ENCODE measurements around the gene ATF5. TPM values are rescaled to one million over a fixed set of nuclear protein-coding genes. Genes with fewer than 3 reads are reported as not detected.
"Not testable (repeated sequence)": the region's sequence is repeated elsewhere in the genome, so short reads cannot be mapped to it uniquely, and the experiment has no call there.

The ATF5 gene
- total RNA-seq, 1 donor from 2014 or later: 7.2 TPM

DNA sequence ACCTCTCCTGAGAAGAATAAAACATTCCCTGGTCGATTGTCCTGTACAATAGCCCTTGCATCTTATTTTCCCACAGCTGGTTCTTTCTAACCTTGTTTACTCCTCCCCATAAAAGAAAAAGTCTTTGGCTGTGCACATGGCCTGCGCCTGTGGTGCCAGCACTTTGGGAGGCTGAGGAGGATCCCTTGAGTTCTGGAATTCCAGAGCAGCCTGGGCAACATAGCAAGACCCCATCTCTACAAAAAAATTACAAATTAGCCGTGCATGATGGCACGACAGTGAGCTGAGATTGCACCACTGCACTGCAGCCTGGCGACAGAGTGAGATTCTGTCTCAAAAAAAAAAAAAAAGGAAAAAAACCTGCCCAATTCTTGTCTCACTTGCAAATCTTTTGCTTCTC is 7.5 kb downstream of the ATF5 start:
- intact Hi-C loops (cut with DNase I): loop anchor here (5.0 kb wide), 1 partner anchor 46 kb away; no protein-coding TSS in a partner anchor
- ATAC-seq (ENCODE audit: poor library complexity) (no peak), DNase-seq (no peak)

DNA sequence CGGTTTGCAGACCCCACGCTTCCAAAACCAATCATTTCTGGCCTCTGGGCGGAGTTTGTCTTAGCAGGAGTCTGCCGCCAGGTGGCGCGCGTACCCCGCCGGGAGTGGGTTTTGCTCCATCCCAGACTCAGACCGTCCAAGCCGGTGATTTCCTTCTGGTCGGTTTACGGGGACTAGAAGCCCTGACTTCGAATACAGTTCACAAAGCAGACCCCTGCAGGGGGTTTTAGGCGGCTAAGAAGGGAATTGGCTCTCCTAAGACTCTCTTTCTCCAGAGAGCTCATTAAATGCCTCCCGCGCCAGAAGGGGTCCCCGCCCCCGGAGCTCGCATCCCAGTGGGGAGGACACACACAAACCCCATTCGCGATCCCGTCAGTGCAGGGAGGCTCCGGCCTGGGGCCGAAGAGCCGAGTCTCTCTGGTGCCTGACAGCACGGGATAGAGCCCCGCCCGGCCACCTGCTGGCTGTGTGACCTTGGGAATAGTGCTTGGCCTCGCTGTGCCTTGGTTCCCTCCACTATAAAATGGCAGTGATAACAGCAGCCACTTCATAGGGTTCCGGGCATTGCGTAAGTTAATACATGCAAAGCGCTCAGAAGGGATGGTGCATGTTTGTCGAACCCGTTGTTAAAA is 8.9 kb downstream of the ATF5 start:
- DNase-seq (peak; percentile 87), ATAC-seq (ENCODE audit: poor library complexity) (peak; percentile 93)
- intact Hi-C loops (cut with DNase I): loop anchor here (5.0 kb wide), 1 partner anchor 44 kb away; no protein-coding TSS in a partner anchor

DNA sequence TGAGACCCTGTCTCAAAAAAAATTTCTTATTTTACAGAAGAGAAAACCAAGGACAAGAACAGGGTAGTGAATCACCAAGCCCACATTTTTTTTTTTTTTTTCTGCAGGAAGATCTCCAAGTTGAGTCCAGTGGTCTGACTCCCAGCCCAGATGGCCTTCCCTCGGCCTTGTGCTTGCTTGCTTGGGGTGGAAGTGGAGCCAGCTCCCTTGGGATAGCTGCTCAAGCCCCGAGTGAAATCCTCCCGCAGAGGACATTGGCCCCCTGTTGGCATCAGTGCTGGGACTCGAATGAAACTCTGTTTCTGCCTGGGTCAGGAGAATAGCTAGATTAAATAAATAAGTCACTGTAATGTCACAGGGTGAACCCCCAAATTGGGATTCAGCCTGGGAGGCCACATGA is 9.7 kb downstream of the ATF5 start:
- no peak for DNase-seq
- intact Hi-C loops (cut with DNase I): loop anchor here (5.0 kb wide), 1 partner anchor 44 kb away; no protein-coding TSS in a partner anchor
- no peak for ATAC-seq (ENCODE audit: poor library complexity)

DNA sequence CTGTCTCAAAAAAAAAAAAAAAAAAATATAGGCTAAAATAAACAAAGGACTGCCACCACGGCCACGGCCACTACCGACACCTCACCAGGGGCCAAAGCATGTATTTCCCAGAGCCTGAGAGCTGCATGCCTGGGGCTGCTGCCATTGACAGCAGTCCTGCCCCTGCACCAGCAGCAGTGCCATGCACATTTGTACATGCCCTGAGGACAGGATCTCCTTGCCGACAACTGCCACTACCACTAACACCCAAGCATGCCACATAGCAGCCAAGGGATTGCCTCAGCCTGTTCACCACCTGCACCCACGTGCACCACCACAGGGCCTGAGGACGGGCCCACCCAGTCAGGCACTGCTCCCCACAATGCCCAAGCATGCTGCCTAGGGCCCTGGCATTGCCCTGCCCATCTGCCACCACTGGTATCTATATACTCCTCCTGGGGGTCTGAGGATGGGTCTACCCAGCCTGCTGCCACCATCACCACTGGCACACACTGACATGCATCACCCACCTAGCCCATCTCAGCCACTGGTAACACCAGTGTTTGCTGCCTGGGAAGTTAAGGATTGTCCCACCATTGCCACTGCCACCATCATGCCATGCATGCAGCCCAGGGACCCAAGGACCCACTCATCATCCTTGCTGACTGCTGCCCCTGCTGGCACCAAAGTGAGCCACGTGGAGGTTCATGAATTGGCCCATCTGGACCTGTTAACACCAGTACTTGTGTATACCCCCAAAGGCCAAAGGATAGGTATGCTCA is 10.9 kb downstream of the ATF5 start:
- DNase-seq (no peak), ATAC-seq (ENCODE audit: poor library complexity) (no peak)
- intact Hi-C loops (cut with DNase I): loop anchor here (5.0 kb wide), 1 partner anchor 42 kb away; no protein-coding TSS in a partner anchor

DNA sequence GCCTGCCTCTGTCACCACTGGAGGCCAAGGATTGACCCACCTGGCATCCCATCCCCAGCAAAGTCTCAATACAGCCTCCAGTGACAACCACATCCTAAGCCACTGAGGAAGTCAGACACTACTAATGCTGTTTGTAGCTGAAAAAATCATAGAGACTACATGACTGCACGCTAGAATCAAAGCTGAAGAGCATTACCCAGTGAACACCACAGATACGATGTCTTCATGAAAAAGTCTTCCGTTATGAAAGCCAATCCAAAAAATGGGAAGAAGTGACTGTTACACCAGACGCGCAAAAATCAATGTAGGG is 11.4 kb downstream of the ATF5 start:
- intact Hi-C loops (cut with DNase I): no loop called here
- ATAC-seq (ENCODE audit: poor library complexity): no peak

DNA sequence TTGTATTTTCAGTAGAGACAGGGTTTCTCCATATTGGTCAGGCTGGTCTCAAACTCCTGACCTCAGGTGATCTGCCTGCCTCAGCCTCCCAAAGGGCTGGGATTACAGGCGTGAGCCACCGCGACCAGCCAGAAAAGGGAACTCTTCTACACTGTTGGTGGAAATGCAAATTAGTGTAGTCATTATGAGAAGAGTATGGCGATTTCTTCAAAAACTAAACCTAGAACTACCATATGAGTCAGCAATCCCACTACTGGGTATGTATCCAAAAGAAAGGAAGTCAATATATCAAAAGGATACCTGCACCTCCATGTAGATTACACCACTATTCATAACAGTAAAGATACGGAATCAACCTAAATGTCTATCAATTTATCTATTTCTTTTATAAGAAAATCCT is 15.6 kb downstream of the ATF5 start:
- intact Hi-C loops (cut with DNase I): not testable (repeated sequence)

More for the DNA sequence above, 11.4 kb downstream of the ATF5 start:
- no peak for DNase-seq

DNA sequence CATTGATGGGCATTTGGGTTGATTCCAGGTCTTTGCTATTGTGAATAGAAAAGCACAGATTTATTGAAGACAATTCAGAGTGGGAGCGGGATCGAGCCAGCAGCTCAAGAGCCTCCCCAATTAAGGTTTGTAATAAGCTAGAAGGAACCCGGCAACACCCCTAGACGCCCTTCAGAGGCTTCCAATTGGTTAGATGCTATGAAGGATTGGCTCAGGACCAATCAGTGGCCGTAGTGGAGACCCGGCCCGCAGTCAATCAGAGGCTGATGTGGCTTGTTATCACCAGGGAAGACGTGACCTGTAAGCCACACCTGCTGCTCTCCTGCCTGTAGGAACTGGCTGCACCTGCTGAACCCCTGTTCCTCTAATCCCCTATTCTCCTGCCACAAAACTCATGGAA is 17.4 kb downstream of the ATF5 start:
- ATAC-seq (ENCODE audit: poor library complexity): no peak
- DNase-seq: no peak
- intact Hi-C loops (cut with DNase I): no loop called here

More for the DNA sequence above, 15.6 kb downstream of the ATF5 start:
- not testable (repeated sequence) for ATAC-seq (ENCODE audit: poor library complexity); DNase-seq

DNA sequence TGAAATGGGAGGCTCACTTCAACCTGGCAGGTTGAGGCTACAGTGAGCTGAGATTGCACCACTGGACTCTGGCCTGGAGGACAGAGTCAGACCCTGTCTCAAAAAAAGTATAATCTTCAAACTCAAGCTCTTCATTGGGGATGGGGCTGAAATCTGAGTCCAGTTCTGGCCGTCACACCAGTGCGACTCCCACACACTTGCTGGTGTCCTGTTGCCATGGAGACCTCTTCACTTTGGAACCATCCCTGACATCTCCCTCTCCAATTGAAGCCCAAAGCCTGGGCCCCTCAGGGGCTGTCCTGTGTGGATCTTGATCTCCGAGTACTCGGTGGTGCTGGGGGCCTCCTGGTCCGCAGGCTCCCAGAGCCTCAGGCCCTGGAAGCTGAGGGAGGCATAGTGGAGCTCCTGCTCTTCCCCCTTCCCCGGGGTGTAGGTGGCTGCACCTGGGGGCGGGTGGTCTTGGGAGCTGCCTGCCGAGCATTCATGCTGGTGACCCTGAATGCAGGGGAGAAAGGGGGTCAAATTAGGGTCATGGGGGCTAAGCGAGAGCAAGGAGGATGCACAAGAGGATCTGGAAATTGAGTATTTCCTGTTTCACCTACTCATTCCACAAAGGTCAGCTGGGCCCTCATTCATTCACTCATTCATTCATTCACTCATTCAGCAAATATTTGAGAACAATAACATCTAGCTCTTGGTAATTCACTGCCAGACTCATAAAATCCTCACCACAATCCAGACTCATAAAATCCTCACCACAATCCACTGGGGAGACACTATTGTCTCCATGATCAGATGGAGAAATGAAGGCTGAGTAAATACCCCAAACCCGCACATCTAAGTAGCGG is 21.0 kb downstream of the ATF5 start:
- DNase-seq (no peak), ATAC-seq (ENCODE audit: poor library complexity) (no peak)
- intact Hi-C loops (cut with DNase I): no loop called here

DNA sequence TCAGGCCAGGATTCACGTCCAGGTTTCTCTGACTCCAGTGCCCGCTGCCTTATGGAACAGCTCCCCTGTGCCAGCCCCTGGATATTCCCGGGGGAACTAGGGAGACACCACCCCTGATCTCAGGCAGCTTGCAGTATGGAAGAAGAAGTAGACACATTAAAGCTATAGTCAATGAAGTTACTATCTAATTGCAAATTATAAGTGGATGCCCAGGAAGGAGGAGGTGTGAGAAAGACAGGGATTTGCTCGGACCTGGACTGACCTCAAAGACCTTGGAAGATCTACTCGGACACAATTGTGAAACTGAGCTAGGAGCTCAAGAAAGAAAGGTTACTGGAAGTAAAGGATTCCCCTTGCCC is 21.6 kb downstream of the ATF5 start:
- intact Hi-C loops (cut with DNase I): no loop called here
- no peak for DNase-seq
- no peak for ATAC-seq (ENCODE audit: poor library complexity)

DNA sequence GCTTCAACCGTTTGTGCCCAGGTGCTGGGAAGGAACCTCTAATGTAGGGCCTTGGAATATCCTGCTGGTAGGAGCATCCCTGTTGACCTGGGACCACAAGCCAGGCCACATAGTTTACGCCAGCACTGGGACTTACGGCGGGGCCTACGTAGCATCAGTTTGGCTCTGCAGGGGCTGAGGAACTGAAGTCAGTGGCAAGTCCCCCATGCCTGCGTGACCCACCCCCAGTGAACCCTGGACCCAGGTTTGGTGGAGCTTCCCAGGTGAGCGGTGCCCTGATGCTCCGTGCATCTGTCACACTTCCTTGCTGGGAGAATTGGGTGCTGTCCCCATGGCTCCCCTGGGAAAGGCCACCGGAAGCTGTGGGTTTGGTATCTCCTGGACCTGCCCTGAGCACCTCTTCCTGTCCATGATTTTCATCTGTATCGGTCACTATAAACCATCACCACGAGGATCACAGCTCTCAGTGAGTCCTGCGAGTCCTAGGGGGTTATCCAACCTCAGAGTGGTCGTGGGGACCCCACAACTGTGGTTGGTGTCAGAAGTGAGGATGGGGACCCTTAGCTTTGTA is 22.0 kb downstream of the ATF5 start:
- intact Hi-C loops (cut with DNase I): no loop called here
- no peak for DNase-seq
- ATAC-seq (ENCODE audit: poor library complexity): no peak

DNA sequence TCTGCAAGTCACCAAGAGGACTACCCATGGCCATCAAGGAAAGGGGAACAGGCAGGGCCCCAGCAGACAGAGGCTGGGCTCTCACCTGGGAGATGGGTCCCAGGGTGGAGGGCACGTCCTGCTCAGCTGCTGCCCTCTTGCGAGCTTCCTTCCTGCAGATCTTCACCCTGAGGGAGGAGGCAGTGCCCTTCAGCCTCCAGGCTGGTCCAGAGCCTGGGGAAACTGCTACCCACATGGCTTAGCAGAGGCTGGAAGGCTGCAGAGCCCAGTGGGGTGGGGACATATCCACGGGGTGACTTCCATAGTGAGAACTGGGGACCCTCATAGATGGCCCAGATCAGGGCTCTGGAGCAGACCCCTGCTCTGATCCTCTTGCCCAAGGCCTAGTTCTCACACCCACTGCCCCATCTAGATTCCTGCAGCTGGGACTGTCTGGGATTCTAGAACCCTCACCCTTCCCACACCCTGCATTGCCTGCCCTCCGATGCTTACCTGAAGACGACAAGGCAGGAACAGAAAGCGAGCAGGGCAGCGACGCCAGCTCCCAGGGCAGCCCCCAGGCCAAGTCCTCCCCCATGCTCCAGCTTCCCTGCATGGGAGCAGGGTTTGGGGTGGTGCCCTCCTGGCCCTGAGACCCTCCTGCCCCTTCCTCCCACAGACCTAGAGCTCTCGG is 22.9 kb downstream of the ATF5 start:
- intact Hi-C loops (cut with DNase I): no loop called here
- DNase-seq: no peak
- ATAC-seq (ENCODE audit: poor library complexity): no peak

DNA sequence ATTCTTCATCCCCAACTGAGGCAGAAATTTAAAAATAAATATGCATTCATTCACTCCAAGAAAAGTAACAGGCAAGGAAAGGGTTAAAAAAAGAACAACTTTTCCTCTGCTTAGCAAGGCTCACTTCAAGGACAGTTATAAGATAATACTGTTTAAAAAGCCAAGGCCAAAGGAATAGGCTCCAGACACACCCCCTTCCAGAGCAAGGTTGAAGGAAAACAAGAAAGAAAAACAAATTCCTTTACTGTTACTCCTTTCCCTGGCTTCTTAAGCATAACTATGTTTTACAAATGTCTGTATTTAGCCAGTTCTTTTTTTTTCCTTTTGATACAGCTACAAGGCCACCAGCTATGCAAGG is 23.5 kb downstream of the ATF5 start:
- intact Hi-C loops (cut with DNase I): no loop called here
- DNase-seq (no peak), ATAC-seq (ENCODE audit: poor library complexity) (no peak)

DNA sequence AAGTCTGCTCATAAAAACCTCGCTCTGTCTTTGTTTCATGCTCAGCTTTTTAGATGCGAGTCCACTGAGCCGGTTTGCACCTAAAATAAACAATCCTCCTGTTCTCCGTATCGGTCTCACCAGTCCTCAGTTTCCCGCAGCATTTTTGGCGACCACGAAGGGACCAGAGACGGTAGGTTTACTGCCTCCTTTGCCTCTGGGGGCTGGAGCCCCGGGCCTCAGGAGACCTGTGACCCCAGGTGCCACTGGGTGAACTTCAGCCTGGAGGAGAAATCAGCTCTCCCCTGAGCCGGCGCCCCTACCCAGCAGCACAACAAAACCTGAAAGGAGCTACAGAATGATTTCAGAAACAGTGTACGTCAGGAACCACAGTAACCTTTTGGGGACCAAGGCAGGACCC is 23.9 kb downstream of the ATF5 start:
- intact Hi-C loops (cut with DNase I): no loop called here
- ATAC-seq (ENCODE audit: poor library complexity) (no peak), DNase-seq (no peak)

DNA sequence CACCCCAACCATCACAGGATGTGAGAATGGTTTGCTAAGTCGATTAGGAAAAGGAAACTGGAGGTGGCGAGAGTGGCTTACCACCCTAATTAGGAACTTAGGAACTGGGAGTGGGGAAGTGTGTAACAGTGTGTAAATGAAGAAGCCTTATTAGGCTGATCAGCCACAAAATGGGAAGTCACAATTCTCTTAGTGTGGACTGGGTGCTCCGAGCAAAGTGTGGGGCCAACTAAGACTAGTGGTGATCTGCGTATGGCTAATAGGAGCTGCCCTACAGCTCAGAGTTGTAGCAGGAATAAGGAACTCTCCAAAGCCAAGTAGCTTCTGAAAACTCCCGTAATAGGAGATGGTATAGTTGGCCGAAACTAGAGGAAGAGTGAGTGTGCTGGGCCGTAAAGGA is 24.4 kb downstream of the ATF5 start:
- intact Hi-C loops (cut with DNase I): no loop called here
- peak; percentile 61 for ATAC-seq (ENCODE audit: poor library complexity)
- DNase-seq: no peak

DNA sequence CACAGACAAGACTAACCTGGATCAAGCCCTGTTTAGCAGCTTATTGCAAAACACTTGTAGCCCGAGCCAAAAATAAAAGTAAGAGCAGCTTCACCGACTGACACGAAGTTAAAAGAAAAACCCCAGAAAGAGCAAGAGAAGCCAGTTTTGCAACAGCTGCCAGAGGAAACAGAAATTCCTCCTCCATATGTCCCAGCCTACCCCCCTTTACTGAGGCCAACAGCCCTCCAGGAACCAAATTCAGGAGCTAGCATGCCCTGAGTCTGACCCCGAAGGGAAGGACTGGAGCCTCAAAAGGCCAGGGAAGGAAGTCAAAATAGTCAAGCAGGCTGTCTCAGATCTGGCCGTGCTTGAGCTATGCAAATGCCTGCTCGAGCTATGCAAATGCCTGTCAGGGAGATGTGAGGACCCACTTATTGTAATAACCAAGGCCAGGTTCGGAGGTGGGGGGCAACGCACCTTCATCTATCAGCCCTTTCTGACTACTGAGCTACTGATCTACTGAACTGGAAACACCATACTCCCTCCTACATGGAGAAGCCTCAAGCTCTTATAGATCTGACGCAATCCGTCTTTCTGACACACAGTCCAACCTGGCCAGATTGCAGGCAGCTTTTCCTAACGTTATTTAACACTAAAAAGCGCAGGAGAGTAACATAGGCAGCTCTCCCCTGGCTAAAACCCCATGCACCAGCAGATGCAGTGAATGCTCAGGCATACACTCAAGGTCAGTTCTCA is 25.3 kb downstream of the ATF5 start:
- intact Hi-C loops (cut with DNase I): no loop called here
- ATAC-seq (ENCODE audit: poor library complexity): peak; percentile 69
- DNase-seq: no peak

DNA sequence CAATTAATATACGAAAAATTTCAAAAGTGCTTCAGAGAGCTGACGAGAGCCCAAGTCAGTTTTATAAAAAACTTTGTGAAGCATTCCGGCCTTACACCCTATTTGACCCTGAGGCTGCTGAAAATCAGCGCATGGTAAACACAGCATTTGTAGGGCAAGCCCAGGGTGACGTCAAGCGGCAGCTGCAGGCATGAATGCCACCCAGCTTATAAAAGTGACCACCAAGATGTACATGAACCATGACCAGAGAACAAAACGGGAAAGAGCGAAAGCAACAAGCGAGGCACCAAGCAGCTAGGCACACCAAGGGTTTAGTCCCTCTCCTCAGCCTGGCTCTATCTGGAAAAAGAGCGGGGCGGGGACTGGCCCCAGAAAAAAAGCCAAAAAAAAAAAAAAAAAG is 25.9 kb downstream of the ATF5 start:
- DNase-seq (no peak), ATAC-seq (ENCODE audit: poor library complexity) (no peak)
- intact Hi-C loops (cut with DNase I): no loop called here

DNA sequence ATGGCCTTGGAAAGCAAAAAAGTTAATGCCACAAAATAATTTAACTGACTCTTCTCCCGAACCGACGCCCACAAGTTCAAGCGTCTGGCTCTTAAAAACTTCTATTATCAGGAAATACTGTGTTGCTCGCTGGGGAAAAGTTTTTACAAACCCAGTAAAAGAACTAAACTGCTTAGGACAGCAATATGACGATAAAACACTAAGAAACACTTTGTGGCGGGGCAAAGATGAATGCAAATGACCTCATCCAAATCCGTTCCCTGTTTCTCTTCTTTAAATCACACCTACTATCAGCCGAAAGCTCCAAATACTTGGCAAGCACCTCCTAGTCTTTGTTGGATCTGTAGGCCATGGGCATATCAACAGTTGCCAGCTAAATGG is 27.1 kb downstream of the ATF5 start:
- intact Hi-C loops (cut with DNase I): no loop called here
- no peak for ATAC-seq (ENCODE audit: poor library complexity)

DNA sequence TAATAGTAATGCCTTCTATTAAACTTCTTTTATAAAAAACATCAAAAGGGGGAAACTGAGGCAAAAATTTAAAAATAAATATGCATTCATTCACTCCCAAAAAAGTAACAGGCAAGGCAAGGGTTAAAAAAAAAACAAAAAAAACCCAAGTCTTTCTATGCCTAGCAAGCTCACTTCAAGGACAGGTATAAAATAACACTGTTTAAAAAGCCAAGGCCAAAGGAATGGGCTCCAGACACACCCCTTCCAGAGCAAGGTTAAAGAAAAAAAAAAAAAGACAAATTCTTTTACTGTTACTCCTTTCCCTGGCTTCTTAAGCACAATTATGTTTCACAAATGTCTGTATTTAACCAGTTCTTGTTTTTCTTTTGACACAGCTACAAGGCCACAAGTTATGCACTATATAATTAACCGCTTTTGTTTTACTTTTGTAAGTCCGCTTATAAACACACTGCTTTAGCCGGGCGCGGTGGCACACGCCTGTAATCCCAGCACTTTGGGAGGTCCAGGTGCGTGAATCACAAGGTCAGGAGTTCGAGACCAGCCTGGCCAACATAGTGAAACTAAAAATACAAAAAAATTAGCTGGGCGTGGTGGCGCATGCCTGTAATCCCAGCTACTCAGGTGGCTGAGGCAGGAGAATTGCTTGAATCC is 28.4 kb downstream of the ATF5 start:
- DNase-seq (no peak), ATAC-seq (ENCODE audit: poor library complexity) (no peak)
- intact Hi-C loops (cut with DNase I): no loop called here

More for the DNA sequence above, 27.1 kb downstream of the ATF5 start:
- no peak for DNase-seq

Measured in Right ventricle myocardium superior (tissue), 1 donor.